Measurements from ENCODE around the gene CPEB2.

GRCh38 chr4:15031197-15031596, 28.9 kb downstream of the CPEB2 start:
- no peak for TF ChIP-seq MEIS2 (IDR thresholded peaks at IDR 0.05; ENCODE audit: partially characterized antibody)
- TF ChIP-seq CREM (IDR thresholded peaks at IDR 0.05; ENCODE audit: low read depth): no peak
- TF ChIP-seq THRA (IDR thresholded peaks at IDR 0.05): no peak
- TF ChIP-seq POLR2A (conservative IDR thresholded peaks at IDR 0.05): no peak
- no peak for TF ChIP-seq ZNF311 (CRISPR knock-in tag; IDR thresholded peaks at IDR 0.05)
